ENCODE data around the gene GLT1D1. TPM values are rescaled to one million over a fixed set of nuclear protein-coding genes. Genes with fewer than 3 reads are reported as not detected.
A peak's percentile ranks its signal among the peaks of the same experiment; 100 is the strongest.

Gene GLT1D1
- total RNA-seq, 4 donors from 2014 or later: 0.60 TPM; not detected in 3

DNA sequence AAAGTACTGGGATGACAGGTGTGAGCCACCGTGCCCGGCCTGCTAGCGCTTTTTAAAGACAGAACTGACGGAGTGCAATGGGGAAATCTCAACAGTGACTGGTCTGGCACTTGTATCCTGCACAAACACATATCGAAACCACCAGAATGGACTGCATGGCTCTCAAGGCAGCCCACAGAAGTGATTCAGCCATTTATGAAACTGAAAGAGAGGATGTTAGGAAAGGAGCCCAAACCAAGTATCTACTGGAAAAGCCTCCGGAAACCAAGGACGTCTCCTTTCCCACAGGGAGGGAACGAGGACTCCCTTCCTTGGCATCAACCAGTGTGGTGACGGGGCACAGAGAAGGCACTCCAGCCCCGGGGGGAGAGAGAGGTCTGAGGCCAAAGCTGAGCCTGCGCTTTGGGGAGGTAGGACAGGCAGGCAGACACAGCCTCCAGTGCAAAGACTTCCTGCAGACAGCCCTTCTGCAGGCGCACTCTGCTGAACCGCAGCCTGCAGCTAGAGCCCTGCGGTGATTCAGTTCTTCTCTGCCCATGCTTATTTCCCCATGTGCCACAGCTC, 46.0 kb upstream of the GLT1D1 start:
- Histone ChIP-seq H3K27ac (peak overlapping the region in 1 of 4 donors; percentile 26), H3K27me3 (no peaks in the 10 kb centered on the region), H3K36me3 (peaks cover 0 to 66% (median 9%) of the 10 kb centered on the region in 3 donors), H3K4me3 (no peak overlapping the region), H3K4me1 (peaks cover 0 to 25% (median 13%) of the 10 kb centered on the region in 4 donors), H3K9me3 (peaks cover 0 to 7% (median 0%) of the 10 kb centered on the region in 4 donors)
- WGBS, 2 donors: 69 to 86% methylated on average over 14 of the region's 14 CpGs
- peak in 1 of 2 donors; percentile 33 for TF ChIP-seq EP300 (IDR thresholded peaks at IDR 0.05)
- TF ChIP-seq, protein P1, sequence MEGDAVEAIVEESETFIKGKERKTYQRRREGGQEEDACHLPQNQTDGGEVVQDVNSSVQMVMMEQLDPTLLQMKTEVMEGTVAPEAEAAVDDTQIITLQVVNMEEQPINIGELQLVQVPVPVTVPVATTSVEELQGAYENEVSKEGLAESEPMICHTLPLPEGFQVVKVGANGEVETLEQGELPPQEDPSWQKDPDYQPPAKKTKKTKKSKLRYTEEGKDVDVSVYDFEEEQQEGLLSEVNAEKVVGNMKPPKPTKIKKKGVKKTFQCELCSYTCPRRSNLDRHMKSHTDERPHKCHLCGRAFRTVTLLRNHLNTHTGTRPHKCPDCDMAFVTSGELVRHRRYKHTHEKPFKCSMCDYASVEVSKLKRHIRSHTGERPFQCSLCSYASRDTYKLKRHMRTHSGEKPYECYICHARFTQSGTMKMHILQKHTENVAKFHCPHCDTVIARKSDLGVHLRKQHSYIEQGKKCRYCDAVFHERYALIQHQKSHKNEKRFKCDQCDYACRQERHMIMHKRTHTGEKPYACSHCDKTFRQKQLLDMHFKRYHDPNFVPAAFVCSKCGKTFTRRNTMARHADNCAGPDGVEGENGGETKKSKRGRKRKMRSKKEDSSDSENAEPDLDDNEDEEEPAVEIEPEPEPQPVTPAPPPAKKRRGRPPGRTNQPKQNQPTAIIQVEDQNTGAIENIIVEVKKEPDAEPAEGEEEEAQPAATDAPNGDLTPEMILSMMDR (IDR thresholded peaks at IDR 0.05): no peak
- DNase-seq (ENCODE audit: low spot score in 2 of 2): no peak

DNA sequence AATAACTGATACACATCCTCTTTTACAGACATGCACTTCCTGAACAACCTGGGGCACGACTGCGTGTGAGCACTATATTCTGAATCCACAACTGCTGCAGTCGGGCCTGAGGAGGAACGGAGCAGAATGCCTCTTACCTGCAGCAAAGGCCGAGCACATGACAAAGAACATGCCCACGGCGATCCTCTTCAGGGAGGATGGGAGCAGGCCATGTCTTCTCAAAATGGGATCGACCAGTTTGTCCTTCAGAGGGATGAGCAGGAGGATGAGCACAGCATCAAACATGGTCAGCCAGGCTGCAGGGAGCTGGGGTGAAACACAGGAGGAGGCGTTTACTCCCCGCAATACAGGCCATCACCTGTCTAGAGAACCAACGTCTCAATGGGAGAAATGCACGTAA, 44.6 kb upstream of the GLT1D1 start:
- Histone ChIP-seq H3K36me3 (peaks cover 0 to 56% (median 9%) of the 10 kb centered on the region in 3 donors), H3K4me3 (no peak overlapping the region), H3K4me1 (peaks cover 0 to 31% (median 13%) of the 10 kb centered on the region in 4 donors), H3K9me3 (peaks cover 0 to 7% (median 0%) of the 10 kb centered on the region in 4 donors), H3K27ac (no peak overlapping the region), H3K27me3 (no peaks in the 10 kb centered on the region)
- no peak for DNase-seq (ENCODE audit: low spot score in 2 of 2)
- 89 to 93% methylated on average over 12 of the region's 12 CpGs for WGBS, 2 donors
- TF ChIP-seq, protein P1 (IDR thresholded peaks at IDR 0.05): no peak
- no peak for TF ChIP-seq EP300 (IDR thresholded peaks at IDR 0.05)
- no peak for TF ChIP-seq POLR2A (IDR thresholded peaks at IDR 0.05)

DNA sequence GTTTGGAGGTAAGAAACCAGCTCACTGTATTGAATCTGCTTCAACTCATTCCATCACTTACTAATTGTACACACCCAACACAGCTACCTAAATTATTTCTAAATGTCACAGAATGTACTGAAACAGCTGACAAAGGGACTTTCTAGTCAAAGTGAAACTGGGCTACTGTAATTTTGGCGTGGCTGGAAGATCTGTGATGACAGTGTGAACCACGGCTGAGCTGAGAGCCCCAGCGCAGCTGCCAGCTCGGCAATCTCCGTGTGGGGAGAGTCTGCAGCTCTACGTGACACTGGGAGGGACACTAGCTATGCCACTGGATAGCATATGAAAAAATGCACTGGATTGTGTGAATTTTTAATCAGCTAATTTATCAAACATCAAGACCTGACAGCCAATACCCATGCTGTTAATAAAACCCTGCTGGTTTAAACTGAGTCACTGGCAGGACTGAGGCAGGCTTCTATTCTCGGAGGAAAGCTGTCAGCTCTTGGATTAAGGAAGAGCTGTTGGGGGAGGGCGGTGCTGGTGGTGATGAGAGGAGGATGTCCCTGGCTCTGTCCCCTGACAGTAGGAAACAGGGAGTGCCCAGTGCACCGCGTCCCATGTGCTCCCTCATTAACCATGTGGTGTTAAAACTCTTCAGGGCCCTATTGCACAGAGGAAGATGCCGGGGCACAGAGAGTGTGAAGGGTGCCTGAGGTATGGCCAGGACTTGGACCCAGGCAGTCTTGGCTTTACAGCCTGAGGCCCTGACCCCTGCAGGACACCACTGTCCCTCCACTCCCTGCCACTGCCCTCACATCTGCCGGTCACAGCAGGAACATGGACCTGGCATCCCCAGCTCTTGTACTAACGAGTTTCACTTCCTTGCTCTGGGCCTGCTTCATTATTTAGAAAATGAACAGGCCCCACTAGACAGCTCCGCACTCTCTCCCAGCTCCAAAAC, 42.8 kb upstream of the GLT1D1 start:
- WGBS, 2 donors: 45 to 58% methylated on average over 14 of the region's 14 CpGs
- no peak for DNase-seq (ENCODE audit: low spot score in 2 of 2)
- Histone ChIP-seq H3K27ac (peak overlapping the region in 2 of 4 donors; percentile 63 to 77), H3K4me3 (no peak overlapping the region), H3K9me3 (no peaks in the 10 kb centered on the region), H3K36me3 (peaks cover 0 to 38% (median 9%) of the 10 kb centered on the region in 3 donors), H3K27me3 (no peaks in the 10 kb centered on the region), H3K4me1 (peaks cover 0 to 37% (median 13%) of the 10 kb centered on the region in 4 donors)
- TF ChIP-seq, protein P1 (IDR thresholded peaks at IDR 0.05): no peak
- no peak for TF ChIP-seq EP300 (IDR thresholded peaks at IDR 0.05)
- no peak for TF ChIP-seq POLR2A (IDR thresholded peaks at IDR 0.05)

DNA sequence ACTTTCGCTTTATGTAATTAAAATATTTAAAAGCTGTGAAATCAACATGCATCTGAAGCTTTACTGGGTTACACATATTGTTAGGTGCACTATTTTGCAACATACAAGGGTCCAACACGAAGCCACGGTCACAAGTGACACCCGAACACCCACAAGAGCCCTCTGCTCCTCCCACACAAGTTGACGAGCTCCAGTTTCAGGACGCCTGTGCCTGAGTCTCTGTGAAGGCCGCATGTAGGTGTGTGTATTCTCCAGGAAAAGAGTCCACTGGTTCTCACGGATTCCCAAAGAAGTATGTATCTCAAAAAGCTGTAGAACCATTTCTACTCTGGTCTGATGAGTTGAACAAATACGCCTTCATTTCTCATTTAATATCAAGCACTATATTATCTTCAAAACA, 41.5 kb upstream of the GLT1D1 start:
- Histone ChIP-seq H3K27ac (no peak overlapping the region), H3K4me1 (peaks cover 0 to 50% (median 16%) of the 10 kb centered on the region in 4 donors), H3K9me3 (no peaks in the 10 kb centered on the region), H3K4me3 (no peak overlapping the region), H3K36me3 (peaks cover 0 to 25% (median 9%) of the 10 kb centered on the region in 3 donors), H3K27me3 (no peaks in the 10 kb centered on the region)
- no peak for DNase-seq (ENCODE audit: low spot score in 2 of 2)
- WGBS, 2 donors: 83 to 84% methylated on average over 9 of the region's 9 CpGs
- TF ChIP-seq, protein P1 (IDR thresholded peaks at IDR 0.05): no peak
- no peak for TF ChIP-seq POLR2A (IDR thresholded peaks at IDR 0.05)
- no peak for TF ChIP-seq EP300 (IDR thresholded peaks at IDR 0.05)

DNA sequence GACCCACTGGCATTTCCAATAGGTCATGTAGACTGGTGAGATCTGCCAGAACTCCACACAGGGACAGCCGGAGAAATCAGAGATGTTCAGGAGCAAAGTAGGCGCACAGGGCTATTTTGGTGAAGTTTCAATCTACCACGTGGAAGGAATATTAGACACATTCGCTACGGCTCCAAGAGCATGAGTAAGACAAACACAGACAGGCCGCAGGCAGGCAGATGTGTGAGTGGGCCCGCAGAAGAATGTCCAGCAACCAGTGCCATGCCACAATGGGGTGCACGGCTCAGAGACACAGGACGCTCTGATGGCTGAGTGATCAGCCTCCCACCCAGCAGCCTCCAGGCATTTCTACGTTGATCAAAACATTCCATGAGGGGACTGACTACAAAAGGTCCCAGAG, 39.9 kb upstream of the GLT1D1 start:
- no peak overlapping the region for H3K4me3 ChIP-seq
- H3K36me3 ChIP-seq: peaks cover 0 to 9% (median 0%) of the 10 kb centered on the region in 3 donors
- H3K27me3 ChIP-seq: no peaks in the 10 kb centered on the region
- H3K9me3 ChIP-seq: no peaks in the 10 kb centered on the region
- H3K4me1 ChIP-seq: peaks cover 0 to 65% (median 23%) of the 10 kb centered on the region in 4 donors
- TF ChIP-seq POLR2A (IDR thresholded peaks at IDR 0.05) (no peak), EP300 (IDR thresholded peaks at IDR 0.05) (no peak)
- TF ChIP-seq, protein P1 (IDR thresholded peaks at IDR 0.05): no peak
- 76 to 79% methylated on average over 10 of the region's 10 CpGs for WGBS, 2 donors
- DNase-seq (ENCODE audit: low spot score in 2 of 2): no peak
- peak overlapping the region in 2 of 4 donors; percentile 47 to 51 for H3K27ac ChIP-seq
